Effector memory CD8-positive, alpha-beta T cell (primary cell): Measurements from ENCODE around the gene GOLPH3L.
"Not testable (repeated sequence)": the region's sequence is repeated elsewhere in the genome, so short reads cannot be mapped to it uniquely, and the experiment has no call there.

Experiments used
- ATAC-seq: fragments of 150-1000 bp; cut with Tn5 transposase; replicated peaks from 2 replicates; pipeline ENCODE4 v1.10.0; 2021; ENCODE audit warnings: mild to moderate bottlenecking, moderate library complexity
- DNase-seq, 3 experiments: peaks; one replicate each; pipeline ENCODE4 v3.0.0; 2021
- H3K27ac Mint-ChIP-seq, 2 donors: one replicate each; pipeline ENCODE4 v1.8.0; 2022; ENCODE audit warnings: mild to moderate bottlenecking in 2 of 2, mixed read lengths in 2 of 2, moderate library complexity in 2 of 2
- H3K27me3 Mint-ChIP-seq, 2 donors: one replicate each; pipeline ENCODE4 v1.8.0; 2022; ENCODE audit warnings: mixed read lengths in 2 of 2
- H3K36me3 Mint-ChIP-seq: one replicate; pipeline ENCODE4 v1.8.0; 2022; ENCODE audit warnings: mild to moderate bottlenecking, moderate library complexity, mixed read lengths; ENCODE audit not compliant: insufficient read depth
- H3K4me1 Mint-ChIP-seq, 2 donors: one replicate each; pipeline ENCODE4 v1.8.0; 2022; ENCODE audit warnings: low read depth in 2 of 2, mixed read lengths in 2 of 2
- H3K4me3 Mint-ChIP-seq, 2 donors: one replicate each; pipeline ENCODE4 v1.8.0; 2022; ENCODE audit warnings: mild to moderate bottlenecking in 2 of 2, mixed read lengths in 2 of 2, moderate library complexity in 2 of 2
- H3K9me3 Mint-ChIP-seq, 2 donors: one replicate each; pipeline ENCODE4 v1.8.0; 2022; ENCODE audit warnings: mixed read lengths in 2 of 2

The GOLPH3L gene

DNA sequence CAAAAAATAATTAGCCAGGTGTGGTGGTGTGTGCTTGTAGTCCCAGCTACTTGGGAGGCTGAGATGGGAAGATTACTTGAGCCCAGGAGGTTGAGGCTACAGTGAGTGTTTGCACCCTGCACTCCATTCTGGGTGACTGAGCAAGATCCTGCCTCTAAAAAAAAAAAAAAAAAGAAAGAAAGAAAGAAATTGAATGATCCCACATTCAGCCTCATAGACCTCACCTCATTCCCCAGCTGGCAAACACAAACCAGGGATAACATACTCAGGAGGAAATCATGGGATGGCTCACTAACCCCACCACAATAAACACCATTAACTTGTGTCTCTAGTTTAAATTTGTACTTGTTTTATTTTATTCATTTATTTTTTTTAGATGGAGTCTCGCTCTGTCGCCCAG lies 76.0 kb downstream of the GOLPH3L start:
- DNase-seq (no peak), ATAC-seq (no peak)
- peaks cover 25 to 31% of the 10 kb centered on the region in 2 donors for H3K4me1 Mint-ChIP-seq
- H3K27me3 Mint-ChIP-seq: no peaks in the 10 kb centered on the region
- no peak overlapping the region for H3K4me3 Mint-ChIP-seq
- no peaks in the 10 kb centered on the region for H3K9me3 Mint-ChIP-seq
- peak overlapping the region; percentile 81 to 91 for H3K27ac Mint-ChIP-seq
- peaks cover 81% of the 10 kb centered on the region for H3K36me3 Mint-ChIP-seq

DNA sequence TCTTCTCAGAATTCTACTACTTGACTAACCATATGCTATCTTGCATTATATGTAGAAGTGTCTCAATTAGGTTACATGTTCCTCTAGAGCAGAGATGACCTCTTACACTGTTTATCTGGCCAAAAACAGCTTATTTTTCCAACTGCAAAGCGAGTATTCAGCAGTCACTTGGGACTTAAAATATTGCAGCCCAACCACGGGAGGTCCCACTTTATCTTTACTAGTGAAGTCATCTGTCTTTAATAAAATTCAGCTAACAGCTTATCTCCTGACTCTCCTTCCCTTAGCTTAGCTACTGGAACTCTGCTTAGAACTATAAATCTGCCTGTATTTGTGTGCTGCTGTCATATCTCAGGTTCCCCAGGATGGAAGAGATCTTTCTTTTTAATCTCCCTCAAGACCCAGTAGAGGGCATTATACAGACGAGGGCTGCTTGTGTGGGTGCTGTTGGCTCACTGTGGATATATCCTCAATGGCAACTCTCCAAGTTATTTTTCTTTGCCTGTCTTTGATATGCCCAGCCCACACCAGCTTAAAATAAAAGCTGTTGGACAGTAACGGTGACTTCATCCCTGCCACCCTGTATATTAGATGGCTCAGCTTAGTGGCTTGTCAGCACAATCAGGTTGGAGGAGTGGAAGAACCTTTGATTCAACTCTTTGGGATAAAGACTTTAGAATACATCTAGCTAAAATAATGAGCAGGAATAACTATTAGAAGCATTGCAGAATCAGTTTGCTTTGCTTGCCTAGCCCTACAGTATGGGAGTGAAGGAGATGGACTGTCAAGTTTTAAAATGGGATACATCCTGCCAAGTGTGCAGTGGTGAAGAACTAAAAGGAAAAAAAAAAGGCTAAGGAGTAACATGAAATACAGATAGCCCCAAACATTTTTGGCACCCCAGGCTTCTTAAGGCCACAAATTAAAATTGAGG lies 77.1 kb downstream of the GOLPH3L start:
- DNase-seq: no peak
- Mint-ChIP-seq H3K27ac (peak overlapping the region; percentile 45 to 81), H3K9me3 (no peaks in the 10 kb centered on the region), H3K4me1 (peaks cover 35 to 41% of the 10 kb centered on the region in 2 donors), H3K27me3 (no peaks in the 10 kb centered on the region), H3K4me3 (no peak overlapping the region), H3K36me3 (peaks cover 85% of the 10 kb centered on the region)
- peak; percentile 23 for ATAC-seq

DNA sequence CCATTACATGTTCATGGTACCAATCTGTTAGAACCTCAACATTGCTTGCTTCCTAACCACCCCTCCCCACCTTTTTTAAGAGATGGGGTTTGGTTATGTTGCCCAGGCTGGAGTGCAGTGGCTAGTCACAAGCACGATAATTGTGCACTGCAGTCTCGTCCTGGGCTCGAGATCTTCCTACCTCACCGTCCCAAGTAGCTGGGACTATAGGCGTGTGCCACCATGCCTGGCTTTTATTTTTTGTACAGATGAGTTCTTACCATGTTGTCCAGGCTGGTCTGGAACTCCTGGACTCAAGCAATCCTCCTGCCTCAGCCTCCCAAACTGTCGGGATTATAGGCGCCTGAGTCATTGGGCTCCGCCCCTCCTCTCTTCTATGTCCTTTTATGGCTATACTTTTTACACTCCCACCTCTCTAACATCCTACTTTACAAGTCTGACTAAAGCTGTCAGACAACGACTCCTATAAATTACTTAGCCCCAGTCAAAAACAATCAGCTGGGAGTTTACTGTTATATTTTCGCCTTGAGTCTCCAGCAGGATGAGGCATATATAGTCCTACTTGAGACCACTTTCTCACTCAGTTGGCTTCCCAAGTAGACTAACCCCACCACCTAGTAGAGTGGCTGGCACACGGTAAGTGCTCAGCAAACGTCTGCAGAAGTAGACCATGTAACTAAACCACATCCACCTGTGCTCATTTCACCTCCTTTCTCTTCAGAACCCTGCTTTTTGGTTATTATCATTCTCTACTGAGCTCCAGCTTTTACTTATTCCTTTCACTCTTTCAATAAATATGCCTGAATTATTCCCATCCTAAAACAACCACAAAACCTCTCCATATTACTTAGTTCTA lies 81.4 kb downstream of the GOLPH3L start:
- H3K27me3 Mint-ChIP-seq: no peaks in the 10 kb centered on the region
- H3K9me3 Mint-ChIP-seq: no peaks in the 10 kb centered on the region
- ATAC-seq (peak; percentile 26), DNase-seq (peak in 1 of 3 experiments; percentile 31)
- peak overlapping the region; percentile 89 to 99 for H3K27ac Mint-ChIP-seq
- peaks cover 51 to 59% of the 10 kb centered on the region in 2 donors for H3K4me1 Mint-ChIP-seq
- H3K4me3 Mint-ChIP-seq: peak overlapping the region; percentile 59 to 67
- peaks cover 72% of the 10 kb centered on the region for H3K36me3 Mint-ChIP-seq

DNA sequence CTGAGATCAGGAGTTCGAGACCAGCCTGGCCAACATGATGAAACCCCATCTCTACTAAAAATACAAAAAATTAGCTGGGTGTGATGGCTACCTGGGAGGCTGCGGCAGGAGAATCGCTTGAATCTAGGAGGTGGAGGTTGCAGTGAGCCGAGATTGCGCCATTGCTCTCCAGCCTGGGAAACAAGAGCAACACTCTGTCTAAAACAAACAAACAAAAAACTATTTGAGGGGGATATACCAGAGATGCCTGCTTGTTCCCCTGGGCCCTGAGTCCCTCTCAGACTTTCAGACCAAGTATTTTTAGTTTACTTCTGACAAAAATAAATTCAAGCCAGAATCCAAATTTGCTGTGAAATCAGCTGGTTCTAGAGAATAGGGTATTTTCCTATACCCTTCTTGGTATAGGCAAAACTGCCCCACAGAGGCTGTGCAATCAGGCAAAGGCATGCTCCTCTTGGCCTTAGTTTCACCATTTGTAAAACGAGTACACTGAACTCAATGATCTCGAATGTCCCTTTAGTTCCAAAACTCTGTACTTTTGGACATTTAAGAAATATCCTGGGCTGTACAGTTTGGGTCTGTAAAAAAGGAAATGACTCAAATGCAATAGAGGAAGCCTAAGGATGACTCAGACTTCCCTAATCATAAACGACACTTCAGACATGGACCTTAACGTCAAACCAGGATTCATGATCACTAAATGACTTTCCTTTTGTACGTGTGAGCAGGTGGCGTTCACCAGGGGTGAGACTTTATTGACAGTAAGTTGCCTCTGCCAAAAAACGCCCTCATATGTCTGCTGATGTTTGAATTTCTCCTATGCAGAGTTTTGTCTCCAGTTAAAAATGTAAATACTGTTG lies 83.7 kb downstream of the GOLPH3L start:
- H3K4me1 Mint-ChIP-seq: peaks cover 45 to 49% of the 10 kb centered on the region in 2 donors
- ATAC-seq (peak; percentile 23), DNase-seq (peak in 2 of 3 experiments; percentile 29 to 41)
- H3K9me3 Mint-ChIP-seq: no peaks in the 10 kb centered on the region
- peaks cover 63% of the 10 kb centered on the region for H3K36me3 Mint-ChIP-seq
- no peaks in the 10 kb centered on the region for H3K27me3 Mint-ChIP-seq
- H3K27ac Mint-ChIP-seq: peak overlapping the region; percentile 93 to 99
- peak overlapping the region; percentile 61 to 69 for H3K4me3 Mint-ChIP-seq

DNA sequence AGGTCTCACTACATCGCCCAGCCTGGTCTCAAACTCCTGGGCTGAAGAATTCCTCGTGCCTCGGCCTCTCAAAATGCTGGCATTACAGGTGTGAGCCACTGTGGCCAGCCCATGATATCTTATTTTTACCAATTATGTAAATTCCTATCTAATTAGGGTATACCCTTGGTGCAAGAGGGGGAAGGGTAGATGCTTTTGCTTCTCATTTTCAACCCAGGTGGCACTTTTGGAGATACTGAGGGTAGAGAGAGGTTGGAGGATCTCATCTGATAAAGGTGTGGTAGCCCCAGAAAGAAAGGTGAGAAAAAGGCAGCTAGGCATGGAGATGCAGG lies 85.0 kb downstream of the GOLPH3L start:
- ATAC-seq (no peak), DNase-seq (no peak)
- no peaks in the 10 kb centered on the region for H3K27me3 Mint-ChIP-seq
- H3K4me3 Mint-ChIP-seq: peak overlapping the region; percentile 61 to 69
- peaks cover 59% of the 10 kb centered on the region for H3K36me3 Mint-ChIP-seq
- H3K27ac Mint-ChIP-seq: peak overlapping the region; percentile 93 to 99
- peaks cover 43 to 47% of the 10 kb centered on the region in 2 donors for H3K4me1 Mint-ChIP-seq
- H3K9me3 Mint-ChIP-seq: no peaks in the 10 kb centered on the region

DNA sequence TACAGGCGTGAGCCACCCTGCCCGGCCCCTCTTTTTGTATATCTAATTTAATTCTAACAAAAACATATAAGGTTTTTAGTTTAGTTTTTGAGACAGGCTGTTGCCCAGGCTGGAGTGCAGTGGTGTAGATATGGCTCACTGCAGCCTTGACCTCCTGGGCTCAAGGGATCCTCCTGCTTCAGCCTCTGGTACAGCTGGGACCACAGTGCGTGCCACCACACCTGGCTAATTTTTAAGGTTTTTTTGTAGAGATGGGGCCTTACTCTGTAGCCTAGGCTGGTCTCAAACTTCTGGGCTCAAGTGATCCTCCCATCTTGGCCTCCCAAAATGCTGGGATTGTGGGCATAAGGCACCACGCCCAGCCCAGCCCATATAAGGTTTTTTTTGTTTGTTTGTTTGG lies 86.4 kb downstream of the GOLPH3L start:
- DNase-seq (no peak), ATAC-seq (no peak)
- peaks cover 48% of the 10 kb centered on the region for H3K36me3 Mint-ChIP-seq
- no peak overlapping the region for H3K4me3 Mint-ChIP-seq
- no peaks in the 10 kb centered on the region for H3K9me3 Mint-ChIP-seq
- H3K27me3 Mint-ChIP-seq: no peaks in the 10 kb centered on the region
- peaks cover 29 to 33% of the 10 kb centered on the region in 2 donors for H3K4me1 Mint-ChIP-seq
- H3K27ac Mint-ChIP-seq: peak overlapping the region; percentile 93 to 99

DNA sequence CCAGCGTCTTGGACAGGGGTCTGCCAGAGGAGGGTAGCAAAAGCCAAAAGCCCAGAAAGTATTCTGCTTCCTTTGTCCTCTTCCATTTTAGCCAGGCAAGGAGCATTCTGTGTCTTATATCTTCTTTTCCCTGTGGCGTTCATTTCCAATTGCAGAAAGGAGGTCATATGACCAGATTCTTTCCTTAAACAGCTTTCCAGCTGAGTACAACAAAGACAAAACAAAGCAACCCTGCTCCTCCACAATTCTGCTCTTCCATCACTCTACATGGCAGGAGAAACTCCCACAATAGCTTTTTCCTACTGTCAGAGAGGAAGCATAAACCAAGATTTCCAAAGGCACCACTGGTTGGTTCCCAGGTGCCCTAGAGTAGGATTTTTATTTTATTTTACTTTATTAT lies 87.2 kb downstream of the GOLPH3L start:
- Mint-ChIP-seq H3K27ac (peak overlapping the region; percentile 93 to 99), H3K4me1 (peaks cover 23 to 26% of the 10 kb centered on the region in 2 donors), H3K27me3 (no peaks in the 10 kb centered on the region), H3K9me3 (no peaks in the 10 kb centered on the region), H3K4me3 (no peak overlapping the region), H3K36me3 (peaks cover 40% of the 10 kb centered on the region)
- DNase-seq (no peak), ATAC-seq (no peak)

DNA sequence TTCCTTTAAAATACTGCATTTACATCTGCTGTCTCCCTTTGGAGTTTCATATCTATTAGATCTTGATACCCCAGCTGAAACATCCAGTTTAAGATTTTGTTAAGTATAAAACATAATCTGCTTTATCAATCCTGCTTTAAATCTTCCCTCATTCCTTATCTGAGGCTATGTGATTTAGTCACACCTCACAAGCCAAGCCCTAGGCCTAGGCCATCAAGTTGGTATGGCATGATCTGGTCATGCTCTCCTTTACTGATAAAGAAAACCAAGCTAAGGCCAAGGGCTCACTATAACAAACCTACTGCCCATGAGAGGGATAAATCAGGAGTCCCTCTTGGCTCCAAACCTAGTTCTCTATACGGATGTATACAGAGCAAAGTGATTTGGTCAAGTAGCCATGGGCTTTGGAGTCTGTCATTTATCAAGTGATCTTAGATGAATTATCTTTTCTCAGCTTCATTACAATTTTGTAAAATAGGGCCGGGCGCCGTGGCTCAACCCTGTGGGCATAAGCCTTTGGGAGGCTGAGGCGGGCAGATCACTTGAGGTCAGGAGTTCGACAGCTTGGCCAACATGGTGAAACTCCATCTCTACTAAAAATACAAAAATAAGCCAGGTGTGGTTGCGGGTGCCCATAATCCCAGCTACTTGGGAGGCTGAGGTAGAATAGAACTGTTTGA lies 90.4 kb downstream of the GOLPH3L start:
- DNase-seq (no peak), ATAC-seq (no peak)
- Mint-ChIP-seq H3K27me3 (no peaks in the 10 kb centered on the region), H3K36me3 (peaks cover 13% of the 10 kb centered on the region), H3K9me3 (no peaks in the 10 kb centered on the region), H3K27ac (no peak overlapping the region), H3K4me1 (peaks cover 7% of the 10 kb centered on the region in 2 donors), H3K4me3 (no peak overlapping the region)

DNA sequence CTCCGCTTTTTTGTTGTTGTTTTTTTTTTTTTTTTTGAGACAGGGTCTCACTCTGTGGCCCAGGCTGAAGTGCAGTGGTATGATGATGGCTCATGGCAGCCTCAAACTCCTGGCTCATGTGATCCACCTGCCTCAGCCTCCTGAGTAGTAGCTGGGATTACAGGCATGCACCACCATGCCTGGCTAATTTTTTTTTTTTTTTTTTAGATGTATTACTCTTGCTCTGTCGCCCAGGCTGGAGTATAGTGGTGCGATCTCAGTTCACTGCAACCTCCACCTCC lies 91.6 kb downstream of the GOLPH3L start:
- not testable (repeated sequence) for H3K4me3 Mint-ChIP-seq, H3K9me3 Mint-ChIP-seq, ATAC-seq, H3K4me1 Mint-ChIP-seq, H3K27me3 Mint-ChIP-seq, DNase-seq, H3K27ac Mint-ChIP-seq
- H3K36me3 Mint-ChIP-seq: peaks cover 17% of the 10 kb centered on the region

DNA sequence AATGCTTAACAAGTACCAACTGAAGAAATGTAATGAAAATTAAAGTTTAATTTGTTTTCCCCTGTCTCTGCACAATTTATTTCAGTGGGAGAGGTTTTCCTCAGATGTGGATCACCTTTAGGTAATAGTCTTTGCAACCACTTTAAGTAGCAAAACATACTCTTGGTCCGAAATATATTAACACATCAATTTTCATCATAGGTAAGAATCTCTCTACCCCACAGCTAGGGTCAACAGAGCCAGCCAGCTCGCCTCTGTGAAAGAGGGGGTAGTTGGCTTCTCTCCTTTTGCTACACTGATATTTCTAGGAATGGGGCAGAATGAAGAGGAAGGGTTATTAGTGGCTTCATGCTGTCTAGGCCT lies 92.7 kb downstream of the GOLPH3L start:
- DNase-seq: no peak
- Mint-ChIP-seq H3K4me3 (no peak overlapping the region), H3K9me3 (no peaks in the 10 kb centered on the region), H3K4me1 (peaks cover 3 to 5% of the 10 kb centered on the region in 2 donors), H3K27me3 (no peaks in the 10 kb centered on the region), H3K36me3 (peaks cover 20% of the 10 kb centered on the region), H3K27ac (peak overlapping the region in 1 of 2 donors; percentile 35)
- no peak for ATAC-seq

DNA sequence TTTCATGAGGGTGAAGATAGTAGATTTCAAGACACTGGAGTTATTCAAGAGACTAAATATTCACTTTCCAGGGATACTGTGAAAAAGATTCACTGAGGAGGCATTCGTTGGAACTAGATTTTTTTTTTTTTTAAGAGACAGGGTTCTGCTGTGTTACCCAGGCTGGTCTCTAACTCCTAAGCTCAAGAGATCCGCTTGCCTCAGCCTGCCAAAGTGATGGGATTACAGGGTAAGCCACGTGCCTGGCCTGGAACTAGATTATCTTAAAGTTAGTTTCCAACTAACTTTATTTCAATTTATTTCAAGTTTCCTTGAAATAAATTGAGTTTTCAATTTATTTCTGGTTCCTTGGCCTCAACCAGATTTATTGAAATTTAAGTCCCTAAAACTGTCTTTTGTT lies 93.2 kb downstream of the GOLPH3L start:
- Mint-ChIP-seq H3K27ac (peak overlapping the region in 1 of 2 donors; percentile 13), H3K4me3 (no peak overlapping the region), H3K27me3 (no peaks in the 10 kb centered on the region), H3K9me3 (no peaks in the 10 kb centered on the region), H3K4me1 (peaks cover 3 to 5% of the 10 kb centered on the region in 2 donors), H3K36me3 (peaks cover 20% of the 10 kb centered on the region)
- DNase-seq (no peak), ATAC-seq (no peak)

DNA sequence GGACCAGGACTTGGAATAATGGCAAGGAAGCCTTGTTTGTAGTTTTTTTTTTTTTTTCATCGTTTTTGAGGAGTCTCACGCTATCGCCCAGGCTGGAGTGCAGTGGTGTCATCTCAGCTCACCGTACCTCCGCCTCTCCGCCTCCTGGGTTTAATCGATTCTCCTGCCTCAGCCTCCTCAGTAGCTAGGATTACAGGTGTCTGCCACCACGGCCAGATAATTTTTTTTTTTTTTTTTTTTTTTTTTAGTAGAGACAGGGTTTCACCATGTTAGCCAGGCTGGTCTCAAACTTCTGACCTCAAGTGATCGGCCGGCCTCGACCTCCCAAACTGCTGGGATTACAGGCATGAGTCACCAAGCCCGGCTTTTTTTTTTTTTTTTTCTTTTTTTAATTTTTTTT lies 94.6 kb downstream of the GOLPH3L start:
- peaks cover 13% of the 10 kb centered on the region for H3K36me3 Mint-ChIP-seq
- DNase-seq, H3K27ac Mint-ChIP-seq, H3K4me1 Mint-ChIP-seq, H3K4me3 Mint-ChIP-seq, H3K9me3 Mint-ChIP-seq, H3K27me3 Mint-ChIP-seq, ATAC-seq: not testable (repeated sequence)

DNA sequence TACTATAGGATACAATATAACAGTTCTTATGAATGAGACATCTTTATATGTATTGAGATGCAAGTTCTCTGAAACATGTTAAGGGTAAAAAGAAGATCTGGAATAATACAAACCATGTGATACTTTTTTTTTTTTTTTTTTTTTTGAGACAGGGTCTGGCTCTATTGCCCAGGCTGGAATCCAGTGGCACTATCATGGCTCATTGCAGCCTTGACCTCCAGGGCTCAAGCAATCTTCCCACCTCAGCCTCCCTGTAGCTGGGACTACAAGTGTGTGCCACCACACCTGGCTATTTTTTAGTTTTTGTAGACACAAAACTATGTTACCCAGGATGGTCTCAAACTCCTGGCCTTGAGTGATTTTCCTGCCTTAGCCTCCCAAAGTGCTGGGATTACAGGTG lies 95.4 kb downstream of the GOLPH3L start:
- Mint-ChIP-seq H3K4me3 (no peak overlapping the region), H3K4me1 (peaks cover 3 to 7% of the 10 kb centered on the region in 2 donors), H3K27me3 (no peaks in the 10 kb centered on the region), H3K9me3 (no peaks in the 10 kb centered on the region), H3K27ac (no peak overlapping the region), H3K36me3 (peaks cover 16% of the 10 kb centered on the region)
- DNase-seq: no peak
- ATAC-seq: no peak
